Subcutaneous abdominal adipose tissue (tissue), 5 donors: ENCODE data around the gene CEBPE.

Source experiments
- H3K27ac ChIP-seq: one replicate; pipeline ENCODE4 v1.7.0; 2013; ENCODE audit warnings: low read depth, mild to moderate bottlenecking, inconsistent platforms, low read length, moderate library complexity
- H3K27me3 ChIP-seq, 5 donors: one replicate each; pipeline ENCODE4 v1.7.0; 2013; ENCODE audit warnings: low read length in 5 of 5, inconsistent platforms in 1 of 5; ENCODE audit not compliant: control insufficient read depth in 5 of 5, insufficient read depth in 4 of 5
- H3K36me3 ChIP-seq, 5 donors: one replicate each; pipeline ENCODE4 v1.7.0; 2013; ENCODE audit warnings: low read length in 5 of 5; ENCODE audit not compliant: control insufficient read depth in 5 of 5, insufficient read depth in 5 of 5
- H3K4me1 ChIP-seq, 5 donors: one replicate each; pipeline ENCODE4 v1.7.0; 2013; ENCODE audit warnings: low read length in 5 of 5, mild to moderate bottlenecking in 3 of 5, moderate library complexity in 1 of 5; ENCODE audit not compliant: control insufficient read depth in 5 of 5, insufficient read depth in 5 of 5
- H3K4me3 ChIP-seq, 5 donors: one replicate each; pipeline ENCODE4 v1.7.0; 2013; ENCODE audit warnings: low read length in 5 of 5, low read depth in 1 of 5
- H3K9ac ChIP-seq, 5 donors: one replicate each; pipeline ENCODE4 v1.7.0; 2013; ENCODE audit warnings: low read length in 5 of 5, mild to moderate bottlenecking in 4 of 5, moderate library complexity in 3 of 5
- H3K9me3 ChIP-seq, 5 donors: one replicate each; pipeline ENCODE4 v1.7.0; 2013; ENCODE audit warnings: low read length in 5 of 5; ENCODE audit not compliant: control insufficient read depth in 5 of 5
- donor health status: healthy.
- donor health status: healthy.
- donor health status: healthy.
- donor health status: healthy.
- donor health status: healthy.

CEBPE gene

DNA sequence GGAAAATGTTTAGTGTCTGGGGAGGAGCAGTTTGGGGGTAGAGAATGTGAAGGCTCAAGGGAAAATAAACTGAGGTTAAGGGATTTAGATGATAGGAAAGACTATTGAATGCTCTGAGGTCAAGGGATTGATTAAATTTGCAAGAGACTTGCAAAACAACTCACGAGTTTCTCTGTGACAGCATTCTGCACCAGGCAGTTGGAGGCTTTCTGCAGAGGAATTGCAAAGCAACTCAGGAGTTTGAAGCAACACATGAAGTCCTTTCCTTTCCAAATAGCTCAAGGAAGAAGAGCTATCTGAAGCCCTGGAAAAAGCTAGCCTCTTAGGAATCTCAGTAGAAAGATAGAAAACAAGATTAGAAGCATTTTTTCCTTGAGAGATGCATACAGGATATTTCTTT, 40.5 kb upstream of the CEBPE start:
- Histone ChIP-seq H3K9me3 (no peaks in the 10 kb centered on the region), H3K4me1 (peaks cover 1 to 56% (median 55%) of the 10 kb centered on the region in 5 donors), H3K36me3 (no peaks in the 10 kb centered on the region), H3K27ac (peak overlapping the region; percentile 88), H3K4me3 (no peak overlapping the region), H3K27me3 (no peaks in the 10 kb centered on the region), H3K9ac (no peak overlapping the region)

DNA sequence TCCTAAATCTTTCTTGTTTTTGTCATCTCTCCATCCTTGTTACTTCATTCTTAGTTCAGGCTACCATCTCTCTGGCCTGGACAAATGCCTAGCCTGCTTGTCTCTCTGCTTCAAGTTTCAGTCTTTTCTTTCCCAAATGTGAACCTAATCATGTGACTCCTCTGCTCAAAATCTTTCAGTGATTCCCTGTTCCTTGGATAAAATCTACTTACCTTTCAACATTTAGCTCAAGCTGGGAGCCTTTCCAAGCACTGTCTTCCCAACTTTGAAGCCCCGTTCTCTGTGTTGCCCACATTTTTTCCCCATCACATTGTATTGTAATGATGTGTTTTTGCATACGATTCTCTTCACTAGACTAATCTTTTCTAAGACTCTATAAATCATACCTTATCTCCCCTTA, 39.7 kb upstream of the CEBPE start:
- H3K27me3 ChIP-seq, result no peaks in the 10 kb centered on the region
- H3K4me3 ChIP-seq, result no peak overlapping the region
- H3K4me1 ChIP-seq, result peaks cover 4 to 62% (median 55%) of the 10 kb centered on the region in 5 donors
- H3K9me3 ChIP-seq, result no peaks in the 10 kb centered on the region
- no peaks in the 10 kb centered on the region for H3K36me3 ChIP-seq
- H3K9ac ChIP-seq, result no peak overlapping the region
- H3K27ac ChIP-seq, result peak overlapping the region; percentile 88

DNA sequence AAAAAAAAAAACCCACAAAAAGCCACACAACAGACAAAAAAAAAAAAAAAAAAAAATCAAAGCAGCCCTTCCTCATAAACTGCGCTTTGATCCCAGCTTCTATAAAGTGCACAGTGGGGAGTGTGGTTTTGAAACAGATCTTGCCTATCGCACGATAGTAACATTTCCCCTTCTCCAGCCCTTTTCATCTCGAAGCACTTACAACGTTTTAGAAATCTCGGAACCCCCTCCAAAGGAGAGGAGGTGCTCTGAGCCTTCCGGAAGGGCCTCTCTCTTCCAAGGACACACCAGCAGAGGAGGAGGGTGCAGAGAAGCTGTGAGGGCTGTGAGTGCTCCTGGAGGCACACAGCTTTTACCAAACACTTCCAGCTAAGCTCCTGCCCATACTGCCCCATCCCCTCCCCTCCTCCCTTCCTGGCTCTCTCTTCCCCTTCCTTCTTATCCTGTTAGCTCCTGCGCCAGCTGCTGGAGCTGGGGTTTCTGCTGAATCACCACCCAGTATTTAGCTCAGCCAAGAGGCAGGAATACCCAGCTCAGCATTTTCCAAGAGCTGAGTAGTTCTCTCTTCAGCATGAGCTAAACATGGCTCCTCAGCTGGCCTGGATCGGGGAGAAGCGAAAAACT, 36.0 kb upstream of the CEBPE start:
- H3K9me3 ChIP-seq, result no peaks in the 10 kb centered on the region

DNA sequence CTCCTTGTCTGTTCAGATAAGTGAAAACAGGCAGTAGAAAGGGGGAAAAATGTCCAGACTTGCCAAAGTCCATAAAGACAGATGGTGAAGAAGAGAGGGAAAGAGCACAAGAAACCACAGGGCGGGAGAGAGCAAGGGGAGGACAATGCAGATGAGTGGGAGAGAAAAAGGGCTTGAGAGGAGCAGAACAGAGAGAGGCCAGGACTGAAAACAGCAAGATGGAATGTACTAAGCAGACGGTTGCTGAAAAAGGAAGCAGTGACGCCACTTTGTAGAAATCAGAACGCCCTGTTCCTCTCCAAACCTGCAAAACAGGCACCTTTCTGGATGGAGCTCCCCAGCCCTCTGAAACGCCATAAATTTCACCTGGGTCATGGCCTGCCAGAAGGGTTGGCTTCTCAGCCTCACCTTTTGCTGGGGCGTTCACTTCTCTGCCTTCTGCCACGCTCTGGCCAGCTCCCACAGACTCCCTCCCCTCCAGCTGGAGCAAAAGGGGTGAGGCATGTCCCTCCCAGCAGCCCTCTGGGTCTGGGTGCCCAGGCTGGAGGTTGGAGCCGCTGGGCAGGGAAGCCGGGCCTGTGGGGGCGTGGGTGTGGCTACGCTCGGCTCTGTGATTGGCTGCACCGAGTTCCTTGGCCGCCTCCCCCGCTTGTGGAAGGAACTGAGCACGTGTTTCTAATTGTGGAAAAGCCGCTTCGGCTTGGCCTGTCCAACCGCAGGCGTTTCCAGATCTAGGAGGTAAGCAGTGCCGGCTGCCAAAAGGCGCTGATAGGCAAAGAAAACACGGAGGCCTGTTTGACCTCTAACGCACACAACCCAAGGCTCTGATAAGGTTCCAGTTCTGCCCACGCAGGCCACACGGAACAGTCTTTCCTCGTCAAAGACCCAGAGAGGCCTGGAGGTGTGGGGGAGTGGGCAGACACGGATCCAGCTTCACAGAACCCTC, 35.1 kb upstream of the CEBPE start:
- H3K4me3 ChIP-seq, result peak overlapping the region; percentile 50 to 77 (median 60)
- H3K36me3 ChIP-seq, result peaks cover 0 to 2% (median 0%) of the 10 kb centered on the region in 5 donors
- peaks cover 2 to 36% (median 30%) of the 10 kb centered on the region in 5 donors for H3K4me1 ChIP-seq
- H3K27me3 ChIP-seq, result no peaks in the 10 kb centered on the region
- H3K9ac ChIP-seq, result peak overlapping the region; percentile 42 to 76 (median 61)
- H3K9me3 ChIP-seq, result no peaks in the 10 kb centered on the region
- H3K27ac ChIP-seq, result peak overlapping the region; percentile 89

More for the DNA sequence above, 36.0 kb upstream of the CEBPE start:
- Histone ChIP-seq H3K4me3 (peak overlapping the region in 4 of 5 donors; percentile 16 to 54 (median 38)), H3K27me3 (no peaks in the 10 kb centered on the region), H3K4me1 (peaks cover 2 to 45% (median 39%) of the 10 kb centered on the region in 5 donors), H3K9ac (peak overlapping the region in 3 of 5 donors; percentile 1 to 56 (median 47)), H3K36me3 (peaks cover 0 to 2% (median 0%) of the 10 kb centered on the region in 5 donors), H3K27ac (peak overlapping the region; percentile 89)

DNA sequence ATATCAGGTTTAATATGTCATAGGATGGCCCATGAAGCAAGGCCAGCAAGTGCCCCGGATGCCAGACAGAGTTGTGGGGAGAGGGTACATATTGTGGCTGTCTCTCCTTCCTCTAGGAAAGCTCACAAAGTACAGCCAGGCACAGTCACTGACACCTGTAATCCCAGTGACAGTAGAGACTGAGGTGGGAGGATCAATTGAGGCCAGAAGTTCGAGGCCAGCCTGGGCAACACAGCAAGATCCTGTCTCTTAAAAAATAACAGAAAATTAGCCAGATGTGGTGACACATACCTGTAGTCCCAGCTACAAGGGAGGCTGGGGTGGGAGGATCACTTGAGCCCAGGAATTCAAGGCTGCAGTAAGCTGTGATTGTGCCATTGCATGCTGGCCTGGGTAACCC, 32.3 kb upstream of the CEBPE start:
- Histone ChIP-seq H3K27me3 (no peaks in the 10 kb centered on the region), H3K27ac (no peak overlapping the region), H3K9me3 (no peaks in the 10 kb centered on the region), H3K4me3 (no peak overlapping the region), H3K36me3 (peaks cover 0 to 2% (median 0%) of the 10 kb centered on the region in 5 donors), H3K4me1 (peaks cover 2 to 39% (median 33%) of the 10 kb centered on the region in 5 donors), H3K9ac (no peak overlapping the region)

DNA sequence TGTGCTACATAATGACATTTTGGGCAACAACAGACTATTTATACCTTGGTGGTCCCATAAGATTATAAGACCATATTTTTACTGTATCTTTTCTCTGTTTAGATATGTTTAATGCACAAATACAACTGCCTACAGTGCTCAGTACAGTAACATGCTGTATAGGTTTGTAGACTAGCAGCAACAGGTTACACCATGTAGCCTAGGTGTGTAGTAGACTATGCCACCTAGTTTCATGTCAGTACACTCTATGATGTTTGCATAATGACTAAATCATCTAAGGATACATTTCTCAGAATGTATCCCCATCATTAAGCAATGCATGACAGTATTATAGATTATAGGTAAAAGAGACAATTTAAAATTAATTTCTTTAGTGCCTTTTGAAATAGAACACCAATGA, 30.7 kb upstream of the CEBPE start:
- H3K27me3 ChIP-seq, result no peaks in the 10 kb centered on the region
- H3K27ac ChIP-seq, result no peak overlapping the region
- H3K4me1 ChIP-seq, result peaks cover 2 to 37% (median 31%) of the 10 kb centered on the region in 5 donors
- no peak overlapping the region for H3K4me3 ChIP-seq
- no peak overlapping the region for H3K9ac ChIP-seq
- H3K36me3 ChIP-seq, result peaks cover 0 to 2% (median 0%) of the 10 kb centered on the region in 5 donors
- H3K9me3 ChIP-seq, result no peaks in the 10 kb centered on the region

DNA sequence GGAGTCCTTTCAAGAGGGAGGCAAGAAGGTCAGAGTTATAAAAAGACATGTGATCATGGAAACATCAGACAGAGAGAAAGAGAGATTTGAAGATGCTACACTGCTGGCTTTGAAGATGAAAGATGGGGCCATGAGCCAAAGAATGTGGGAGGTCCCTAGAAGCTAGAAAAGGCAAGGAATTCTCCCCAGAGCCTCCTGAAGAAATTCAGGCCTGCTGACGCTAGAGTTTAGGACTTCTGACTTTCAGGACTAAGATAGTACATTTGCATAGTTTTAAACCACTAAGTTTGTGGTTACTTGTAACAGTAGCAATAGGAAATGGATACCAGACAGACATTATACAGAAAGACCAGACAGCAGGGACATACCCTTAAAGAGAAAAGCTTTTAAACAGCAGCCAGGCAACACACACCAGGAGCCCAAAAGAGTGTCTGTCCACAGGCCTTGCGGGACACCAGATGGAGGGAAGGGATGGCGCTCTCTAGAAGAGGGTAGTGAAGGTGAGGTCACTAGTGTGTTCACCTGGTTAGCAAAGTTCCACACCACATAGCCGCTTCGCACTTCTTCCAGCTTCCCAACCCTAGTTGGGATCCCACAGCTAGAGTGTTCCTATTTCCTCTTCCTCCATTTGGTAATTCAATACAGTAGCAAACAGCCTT, 29.7 kb upstream of the CEBPE start:
- H3K4me3 ChIP-seq, result no peak overlapping the region
- peaks cover 0 to 2% (median 0%) of the 10 kb centered on the region in 5 donors for H3K36me3 ChIP-seq
- no peak overlapping the region for H3K27ac ChIP-seq
- no peaks in the 10 kb centered on the region for H3K27me3 ChIP-seq
- H3K9me3 ChIP-seq, result no peaks in the 10 kb centered on the region
- peaks cover 0 to 29% (median 21%) of the 10 kb centered on the region in 5 donors for H3K4me1 ChIP-seq
- H3K9ac ChIP-seq, result no peak overlapping the region

DNA sequence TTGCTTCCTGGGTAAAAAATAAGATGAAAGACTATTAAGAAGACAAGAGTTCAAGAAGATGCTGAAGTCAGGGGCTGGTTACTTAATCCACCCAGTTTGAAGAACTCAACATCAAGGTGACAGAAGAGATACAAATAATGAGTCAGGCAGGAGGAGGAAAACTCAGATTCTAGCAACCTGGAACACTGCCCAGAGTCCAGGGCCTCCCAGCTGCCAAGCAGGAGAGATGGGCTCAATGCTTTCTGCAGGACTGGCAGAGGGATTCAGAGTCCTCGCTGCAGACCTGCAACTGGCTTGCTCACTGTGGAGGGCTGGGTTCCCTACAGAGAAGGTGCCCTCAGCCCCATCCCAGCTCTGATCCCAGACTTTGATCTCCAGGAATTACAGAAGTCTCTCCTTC, 28.6 kb upstream of the CEBPE start:
- H3K4me1 ChIP-seq, result peaks cover 0 to 23% (median 15%) of the 10 kb centered on the region in 5 donors
- no peak overlapping the region for H3K9ac ChIP-seq
- H3K9me3 ChIP-seq, result no peaks in the 10 kb centered on the region
- no peaks in the 10 kb centered on the region for H3K27me3 ChIP-seq
- H3K27ac ChIP-seq, result no peak overlapping the region
- peaks cover 0 to 2% (median 0%) of the 10 kb centered on the region in 5 donors for H3K36me3 ChIP-seq
- no peak overlapping the region for H3K4me3 ChIP-seq

DNA sequence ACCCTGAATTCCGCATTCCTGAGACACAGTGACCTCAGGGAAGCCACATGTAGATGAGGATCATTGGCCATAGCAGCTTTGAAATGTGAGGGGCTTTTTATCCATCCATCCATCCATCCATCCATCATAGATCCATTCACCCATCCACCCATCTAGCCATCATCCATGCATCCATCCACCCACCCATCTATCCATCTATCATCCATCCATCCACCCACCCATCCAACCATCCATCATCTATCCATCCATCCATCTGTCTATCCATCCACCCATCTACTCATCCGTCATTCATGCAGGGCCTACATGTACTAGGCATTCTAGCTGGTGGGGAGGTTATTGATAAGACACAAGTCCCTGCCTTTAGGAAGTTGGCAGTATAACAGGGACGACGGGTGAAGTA, 27.9 kb upstream of the CEBPE start:
- H3K9ac ChIP-seq, result no peak overlapping the region
- no peaks in the 10 kb centered on the region for H3K9me3 ChIP-seq
- H3K36me3 ChIP-seq, result peaks cover 0 to 2% (median 0%) of the 10 kb centered on the region in 5 donors
- peaks cover 0 to 29% (median 22%) of the 10 kb centered on the region in 5 donors for H3K4me1 ChIP-seq
- no peak overlapping the region for H3K4me3 ChIP-seq
- H3K27me3 ChIP-seq, result no peaks in the 10 kb centered on the region
- no peak overlapping the region for H3K27ac ChIP-seq
